Stimulated activated CD4-positive, alpha-beta T cell treated with anti-CD3 and anti-CD28 coated beads, TNF-alpha, amount 100 ng/mL, for 4 hours (primary cell): ENCODE data around the gene CD6.

ENCODE experiments used
- DNase-seq, 3 experiments: peaks; one replicate each; pipeline ENCODE4 v3.0.0-alpha.2; 2020; ENCODE audit warnings: low read depth in 3 of 3

The CD6 gene

DNA sequence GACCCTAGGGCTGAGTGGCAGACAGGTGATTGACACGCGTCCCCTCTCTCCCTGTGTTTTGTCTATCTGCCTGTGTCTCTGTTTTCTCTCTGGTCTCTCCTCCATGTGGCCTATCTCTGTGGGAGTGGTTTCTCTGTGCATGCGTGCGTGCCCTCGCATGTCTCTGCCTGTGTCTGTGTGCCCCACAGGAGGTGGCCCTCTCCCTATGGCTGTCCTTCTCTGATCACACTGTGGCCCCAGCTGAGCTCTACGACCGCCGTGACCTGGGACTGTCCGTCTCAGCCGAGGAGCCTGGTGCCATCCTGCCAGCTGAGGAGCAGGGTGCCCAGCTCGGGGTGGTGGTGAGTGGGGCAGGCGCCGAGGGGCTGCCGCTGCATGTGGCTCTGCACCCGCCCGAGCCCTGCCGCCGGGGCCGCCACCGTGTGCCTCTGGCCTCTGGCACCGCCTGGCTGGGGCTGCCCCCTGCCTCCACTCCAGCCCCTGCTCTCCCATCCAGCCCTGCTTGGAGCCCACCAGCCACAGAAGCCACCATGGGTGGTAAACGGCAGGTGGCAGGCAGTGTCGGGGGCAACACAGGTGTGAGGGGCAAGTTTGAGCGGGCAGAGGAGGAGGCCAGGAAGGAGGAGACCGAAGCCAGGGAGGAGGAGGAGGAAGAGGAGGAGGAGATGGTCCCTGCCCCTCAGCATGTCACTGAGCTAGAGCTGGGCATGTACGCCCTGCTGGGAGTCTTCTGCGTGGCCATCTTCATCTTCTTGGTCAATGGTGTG is 35.6 kb upstream of the CD6 start:
- DNase-seq: no peak

DNA sequence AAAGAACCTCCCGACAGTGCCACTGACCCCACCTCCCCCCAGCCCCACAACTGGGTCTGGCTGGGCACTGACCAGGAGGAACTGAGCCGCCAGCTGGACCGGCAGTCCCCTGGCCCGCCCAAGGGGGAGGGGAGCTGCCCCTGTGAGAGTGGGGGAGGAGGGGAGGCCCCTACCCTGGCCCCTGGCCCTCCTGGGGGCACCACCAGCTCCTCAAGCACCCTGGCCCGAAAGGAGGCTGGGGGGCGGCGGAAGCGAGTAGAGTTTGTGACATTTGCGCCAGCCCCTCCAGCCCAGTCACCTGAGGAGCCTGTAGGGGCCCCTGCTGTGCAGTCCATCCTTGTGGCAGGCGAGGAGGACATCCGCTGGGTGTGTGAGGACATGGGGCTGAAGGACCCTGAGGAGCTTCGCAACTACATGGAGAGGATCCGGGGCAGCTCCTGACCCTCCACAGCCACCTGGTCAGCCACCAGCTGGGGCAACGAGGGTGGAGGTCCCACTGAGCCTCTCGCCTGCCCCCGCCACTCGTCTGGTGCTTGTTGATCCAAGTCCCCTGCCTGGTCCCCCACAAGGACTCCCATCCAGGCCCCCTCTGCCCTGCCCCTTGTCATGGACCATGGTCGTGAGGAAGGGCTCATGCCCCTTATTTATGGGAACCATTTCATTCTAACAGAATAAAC is 34.9 kb upstream of the CD6 start:
- no peak for DNase-seq

DNA sequence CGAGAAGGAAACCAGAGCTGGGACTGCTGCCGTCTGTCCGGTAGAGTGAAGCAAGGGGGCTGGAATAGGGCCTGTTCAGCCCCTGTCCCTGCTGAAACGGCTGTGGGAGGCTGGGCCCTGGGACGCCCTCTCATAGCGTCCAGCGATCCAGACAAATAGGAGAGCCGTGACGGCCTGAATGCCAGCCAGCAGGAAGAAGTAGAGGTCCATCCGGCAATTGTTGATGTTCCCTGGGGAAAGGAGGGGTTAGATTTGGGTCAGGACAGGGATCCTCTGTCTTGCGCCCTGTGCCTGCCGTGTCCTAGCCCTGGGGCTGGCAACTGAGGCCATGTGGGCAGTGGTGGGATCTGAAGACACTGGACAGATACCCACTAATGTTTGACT is 34.3 kb upstream of the CD6 start:
- DNase-seq: no peak

GRCh38 chr11:60937811-60938210 is 33.7 kb upstream of the CD6 start:
- DNase-seq: no peak

DNA sequence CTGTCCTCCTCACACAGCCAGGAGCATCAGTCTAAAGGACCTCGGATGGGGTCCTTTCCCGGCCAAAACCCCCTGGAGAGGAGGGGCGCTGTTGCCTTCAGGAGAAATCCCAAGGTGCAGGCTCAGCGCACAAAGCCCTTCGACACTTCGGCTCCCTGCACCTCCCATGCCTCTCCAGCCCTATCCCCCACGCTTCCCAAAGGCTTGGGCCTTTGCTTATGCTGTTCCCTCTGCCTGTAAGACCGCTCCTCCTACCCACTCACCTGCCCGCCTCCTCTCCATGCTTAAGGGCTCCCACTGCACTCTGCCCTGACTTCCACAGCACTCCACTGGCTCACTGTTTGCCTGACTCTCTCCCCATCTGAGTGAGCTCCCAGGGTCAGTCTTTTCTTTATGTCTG is 33.0 kb upstream of the CD6 start:
- DNase-seq: no peak

GRCh38 chr11:60939301-60939700 is 32.2 kb upstream of the CD6 start:
- no peak for DNase-seq

DNA sequence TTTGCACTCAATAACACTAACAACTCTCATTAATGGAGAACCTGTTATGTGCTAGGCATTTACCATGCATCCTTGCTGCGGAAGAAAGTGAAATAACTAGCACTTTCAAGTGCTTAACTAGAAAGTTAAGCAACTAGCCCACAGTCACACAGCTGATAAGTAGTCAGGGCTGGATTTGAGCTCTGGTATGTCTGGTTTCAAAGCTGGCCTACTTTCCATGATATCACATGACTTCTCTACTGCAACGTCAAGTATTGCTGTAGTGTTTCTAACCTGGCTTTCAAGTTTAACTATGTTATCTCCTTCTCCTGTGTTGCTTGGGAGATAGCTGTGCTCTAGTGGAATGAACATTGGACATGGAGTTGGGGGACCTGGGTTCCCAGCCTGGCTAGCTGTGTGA is 31.6 kb upstream of the CD6 start:
- DNase-seq: no peak

DNA sequence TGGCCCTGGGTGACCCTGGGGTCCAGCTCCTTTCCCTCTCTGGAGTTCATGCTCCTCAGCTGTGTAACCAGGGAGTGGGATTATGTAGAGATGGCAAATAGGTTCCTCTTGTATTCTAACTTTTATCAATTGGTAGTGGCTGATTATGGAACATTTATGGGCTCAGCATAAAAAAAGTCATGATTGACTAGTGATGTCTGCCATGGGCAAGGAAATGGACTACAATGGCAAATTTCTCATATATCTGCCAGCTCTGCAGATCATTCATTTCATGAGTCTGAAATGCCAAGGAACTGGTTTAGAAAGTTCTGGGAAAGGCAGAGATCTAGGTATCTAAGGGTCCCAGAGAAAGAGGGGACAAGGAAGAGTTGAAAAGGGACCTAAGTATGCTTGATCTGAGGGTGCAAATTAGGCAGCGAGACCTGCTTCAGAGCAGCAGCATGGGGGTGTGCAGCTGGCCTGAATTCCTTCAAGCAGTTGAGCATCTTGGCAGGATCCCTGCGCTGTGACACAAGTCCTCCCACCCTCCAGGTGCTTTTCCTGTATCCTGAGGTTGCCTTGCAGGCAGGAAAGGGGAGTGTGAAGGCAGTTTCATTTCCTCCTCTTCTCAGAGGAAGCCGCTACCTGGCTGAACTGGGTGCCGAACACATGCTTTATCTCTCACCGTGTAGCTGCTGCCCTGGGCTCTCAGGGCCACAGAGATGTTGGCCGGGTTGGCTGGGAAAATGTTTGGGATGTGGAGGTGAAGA is 29.9 kb upstream of the CD6 start:
- no peak for DNase-seq

DNA sequence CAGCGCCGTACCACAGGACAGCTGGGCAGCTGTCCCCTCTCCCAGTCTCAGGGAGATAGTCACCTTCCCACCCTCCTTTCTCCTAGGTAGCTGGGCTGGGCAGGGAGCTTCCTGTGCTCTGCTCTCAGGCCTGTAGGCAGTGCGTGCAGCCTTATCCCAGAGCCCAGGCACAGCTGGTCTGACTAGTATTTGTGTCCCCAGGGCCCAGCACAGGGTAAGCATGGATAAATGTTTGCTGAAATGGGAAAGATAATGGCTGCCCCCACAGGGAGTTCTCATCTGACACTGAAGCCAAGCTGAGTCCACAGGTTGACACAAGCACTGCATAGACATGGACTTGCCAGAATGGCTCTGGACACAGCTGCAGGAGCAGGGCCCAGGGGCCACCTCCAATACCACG is 29.3 kb upstream of the CD6 start:
- DNase-seq: no peak

- DNase-seq: no peak
These were observed 28.4 kb upstream of the CD6 start for GRCh38 chr11:60942970-60943565.

GRCh38 chr11:60944490-60945294 is 26.8 kb upstream of the CD6 start:
- no peak for DNase-seq

DNA sequence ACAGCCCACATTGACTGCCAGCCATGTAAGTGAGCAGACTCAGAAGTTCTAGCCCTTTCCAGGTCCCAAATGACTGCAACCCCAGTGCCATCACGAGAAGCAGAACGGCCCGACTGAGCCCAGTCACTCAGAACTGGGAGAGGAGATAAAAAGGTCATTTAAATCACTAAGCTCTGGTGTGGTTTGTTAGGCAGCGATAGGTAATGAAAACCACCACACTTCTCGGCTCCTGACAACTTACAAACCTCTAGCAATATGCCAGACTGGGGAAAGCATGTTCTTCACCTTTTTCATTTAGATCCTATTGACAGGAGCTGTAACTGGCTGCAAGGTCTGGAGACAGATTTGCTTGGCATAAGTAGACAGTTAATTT is 26.2 kb upstream of the CD6 start:
- DNase-seq: no peak

DNA sequence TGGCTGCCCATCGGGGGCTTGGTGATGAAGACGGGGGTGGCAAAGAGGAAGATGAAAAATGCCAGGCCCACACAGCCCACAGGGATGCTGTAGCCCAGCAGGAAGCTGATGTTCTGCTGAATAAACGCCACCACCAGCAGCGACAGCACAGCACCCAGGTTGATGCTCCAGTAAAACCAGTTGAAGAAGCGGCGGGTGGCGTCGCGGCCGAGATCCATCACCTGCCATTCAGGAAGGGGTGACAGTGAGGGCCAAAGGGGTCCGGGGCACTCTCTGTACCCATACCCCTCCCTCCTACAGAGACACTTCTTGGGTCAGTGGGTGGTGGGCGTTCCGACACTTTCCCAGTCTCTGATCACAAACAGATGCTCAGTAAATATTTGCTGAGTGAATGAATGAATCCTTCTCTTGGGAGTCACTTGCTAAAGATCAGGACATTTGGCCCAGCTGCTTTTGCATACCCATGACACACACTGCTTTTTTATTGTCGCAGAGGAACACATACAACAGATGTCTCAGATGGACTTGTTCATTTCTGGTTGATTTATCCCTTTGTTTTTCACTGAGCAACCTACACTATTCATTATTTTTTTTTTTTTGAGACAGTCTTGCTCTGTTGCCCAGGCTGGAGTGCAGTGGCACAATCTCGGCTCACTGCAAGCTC is 24.7 kb upstream of the CD6 start:
- no peak for DNase-seq

DNA sequence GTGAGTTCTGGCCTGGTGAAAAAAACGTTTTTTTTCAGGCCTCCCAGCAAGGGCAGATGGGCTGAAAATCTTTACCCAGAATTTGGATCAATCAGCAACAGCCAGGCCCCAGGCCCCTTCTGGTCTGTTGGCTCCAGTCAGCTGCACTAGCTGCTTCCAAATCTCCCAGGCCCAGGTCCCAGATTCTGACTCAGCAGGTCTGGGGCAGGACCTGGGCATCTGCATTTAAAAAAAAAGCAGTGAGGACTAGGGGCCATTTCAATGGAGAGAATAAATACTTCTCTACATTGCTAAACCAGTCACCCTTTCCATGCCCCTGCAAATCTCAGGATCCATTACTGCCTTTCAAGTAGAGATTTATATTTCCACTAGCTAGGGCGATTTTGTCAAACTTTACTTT is 23.8 kb upstream of the CD6 start:
- no peak for DNase-seq

DNA sequence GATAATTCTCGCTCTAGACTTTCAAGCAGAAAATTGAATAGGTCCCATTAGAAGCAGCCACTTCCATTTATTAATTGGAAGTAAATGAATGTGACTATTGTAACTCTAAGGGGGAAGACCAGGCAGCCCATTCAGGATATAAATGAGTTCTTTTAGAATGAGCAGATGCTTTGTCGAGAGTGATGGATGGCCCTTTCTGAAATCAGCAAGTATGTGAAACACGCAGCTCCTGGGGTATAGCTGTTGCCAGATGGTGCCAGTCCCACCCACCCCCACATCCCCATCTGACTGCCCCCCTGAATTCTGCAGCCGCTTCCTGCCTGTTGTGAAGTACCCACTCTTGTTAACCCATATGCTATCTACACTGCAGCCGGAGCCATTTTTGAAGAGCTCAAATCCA is 23.2 kb upstream of the CD6 start:
- no peak for DNase-seq

GRCh38 chr11:60950024-60950423 is 21.5 kb upstream of the CD6 start:
- no peak for DNase-seq

DNA sequence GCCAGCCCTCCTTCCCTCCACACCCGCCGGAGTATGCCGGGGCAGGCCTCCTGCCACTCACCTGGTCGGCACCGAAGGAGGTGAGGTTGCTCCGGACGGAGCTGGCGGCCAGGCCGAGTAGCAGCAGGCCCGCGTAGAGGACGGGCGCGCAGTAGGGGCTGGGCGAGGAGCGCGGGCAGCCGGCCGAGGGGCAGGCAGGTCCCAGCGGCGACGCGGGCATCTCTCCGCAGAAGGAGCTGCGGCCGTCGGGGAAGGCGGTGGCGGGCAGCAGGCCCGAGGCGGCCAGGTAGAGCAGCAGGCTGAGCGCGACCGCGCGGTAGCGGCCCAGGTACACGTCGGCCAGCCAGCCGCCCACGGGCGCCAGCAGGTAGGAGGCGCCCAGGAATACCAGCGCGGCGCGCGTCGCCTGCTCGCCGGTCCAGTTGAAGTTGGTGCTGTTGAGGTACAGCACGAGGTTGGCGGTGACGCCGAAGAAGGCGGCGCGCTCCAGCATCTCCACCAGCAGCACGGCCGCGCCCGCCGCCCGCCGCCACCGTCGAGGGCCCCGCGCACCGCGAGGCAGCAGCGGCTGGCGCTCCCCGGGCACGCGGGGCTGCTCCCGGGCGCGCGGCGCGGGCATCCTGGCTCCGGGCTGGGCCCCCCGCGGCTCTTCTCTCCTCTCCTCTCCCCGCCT is 20.4 kb upstream of the CD6 start:
- DNase-seq: no peak

- no peak for DNase-seq
These were observed 19.9 kb upstream of the CD6 start for GRCh38 chr11:60951606-60951903.

DNA sequence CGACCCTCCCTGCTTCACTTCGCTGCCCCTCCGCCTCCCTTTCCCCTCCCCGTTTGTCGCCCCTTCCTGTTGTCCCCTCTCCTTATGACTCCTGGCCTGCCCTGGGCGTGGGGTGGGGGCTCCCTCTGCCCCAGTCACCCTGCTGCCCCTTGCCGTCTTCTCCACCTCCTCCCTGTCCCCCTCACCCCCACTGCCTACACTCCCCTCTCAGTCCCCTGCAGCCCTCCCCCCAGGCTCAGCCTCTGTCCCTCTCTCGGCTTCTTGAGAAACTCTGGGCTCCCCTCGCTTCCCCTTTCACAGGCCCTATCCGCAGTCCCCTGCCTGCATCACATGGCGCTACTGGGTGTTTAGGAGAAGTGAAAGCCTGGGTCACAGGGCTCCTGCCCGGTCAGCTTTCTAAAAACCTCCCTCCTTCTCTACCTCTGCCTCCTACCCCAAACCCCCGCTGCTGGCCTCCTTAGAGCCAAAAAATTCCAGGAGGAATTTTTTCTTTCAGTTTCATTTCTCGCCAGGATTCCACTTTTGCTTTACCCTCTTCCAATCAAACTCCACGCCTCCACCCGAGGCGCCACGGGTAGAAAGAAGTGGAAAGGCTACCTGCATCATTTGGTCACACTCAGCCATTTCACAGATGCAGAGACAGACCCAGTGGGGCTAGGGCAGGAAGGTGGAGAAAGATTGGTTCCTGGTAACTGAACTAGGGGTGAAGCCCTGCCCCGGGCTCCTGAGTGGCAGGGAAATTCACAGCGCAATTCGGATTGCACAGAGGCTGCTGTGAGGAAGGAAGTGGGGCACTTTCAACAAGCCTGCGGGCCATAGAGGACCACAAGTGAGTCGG is 19.4 kb upstream of the CD6 start, which contains the start of gene SLC15A3:
SLC15A3 (minus strand) TSS at position 273 of the 838 bp plus-strand sequence. CDS start 625 bp downstream, outside the sequence.
- no peak for DNase-seq

GRCh38 chr11:60952742-60953170 is 18.7 kb upstream of the CD6 start:
- DNase-seq: no peak
